ENCODE data around the gene RAD51B. TPM values are rescaled to one million over a fixed set of nuclear protein-coding genes. Genes with fewer than 3 reads are reported as not detected.
"Not testable (repeated sequence)": the region's sequence is repeated elsewhere in the genome, so short reads cannot be mapped to it uniquely, and the experiment has no call there.

Gene RAD51B
- total RNA-seq, 1 experiment from 2014 or later, result 28.9 TPM

GRCh38 chr14:68101715-68102301, 282.2 kb downstream of the RAD51B start:
- in situ Hi-C loops (cut with HindIII; ENCODE audit: low pct_unique_long_range_greater_than_20kb, low sequenced_read_pairs); DNase-seq (ENCODE audit: low read depth, low spot score): not testable (repeated sequence)

- in situ Hi-C loops (cut with HindIII; ENCODE audit: low pct_unique_long_range_greater_than_20kb, low sequenced_read_pairs), result no loop called here
- DNase-seq (ENCODE audit: low read depth, low spot score), result no peak
These were observed 284.3 kb downstream of the RAD51B start for GRCh38 chr14:68103853-68104252.

- no peak for DNase-seq (ENCODE audit: low read depth, low spot score)
- in situ Hi-C loops (cut with HindIII; ENCODE audit: low pct_unique_long_range_greater_than_20kb, low sequenced_read_pairs), result no loop called here
These were observed 284.9 kb downstream of the RAD51B start for GRCh38 chr14:68104518-68104917.

- no peak for DNase-seq (ENCODE audit: low read depth, low spot score)
- in situ Hi-C loops (cut with HindIII; ENCODE audit: low pct_unique_long_range_greater_than_20kb, low sequenced_read_pairs), result no loop called here
These were observed 286.2 kb downstream of the RAD51B start for GRCh38 chr14:68105816-68106215.

GRCh38 chr14:68106456-68106855, 286.9 kb downstream of the RAD51B start:
- DNase-seq (ENCODE audit: low read depth, low spot score), result no peak
- in situ Hi-C loops (cut with HindIII; ENCODE audit: low pct_unique_long_range_greater_than_20kb, low sequenced_read_pairs), result no loop called here

- in situ Hi-C loops (cut with HindIII; ENCODE audit: low pct_unique_long_range_greater_than_20kb, low sequenced_read_pairs), result no loop called here
- DNase-seq (ENCODE audit: low read depth, low spot score), result no peak
These were observed 287.3 kb downstream of the RAD51B start for GRCh38 chr14:68106905-68107304.

- DNase-seq (ENCODE audit: low read depth, low spot score), result no peak
- in situ Hi-C loops (cut with HindIII; ENCODE audit: low pct_unique_long_range_greater_than_20kb, low sequenced_read_pairs), result no loop called here
These were observed 289.7 kb downstream of the RAD51B start for GRCh38 chr14:68109132-68109900.

- in situ Hi-C loops (cut with HindIII; ENCODE audit: low pct_unique_long_range_greater_than_20kb, low sequenced_read_pairs), result no loop called here
- DNase-seq (ENCODE audit: low read depth, low spot score), result no peak
These were observed 291.7 kb downstream of the RAD51B start for GRCh38 chr14:68111097-68111852.

- DNase-seq (ENCODE audit: low read depth, low spot score), result no peak
- in situ Hi-C loops (cut with HindIII; ENCODE audit: low pct_unique_long_range_greater_than_20kb, low sequenced_read_pairs), result no loop called here
These were observed 292.3 kb downstream of the RAD51B start for GRCh38 chr14:68111853-68112270.

- in situ Hi-C loops (cut with HindIII; ENCODE audit: low pct_unique_long_range_greater_than_20kb, low sequenced_read_pairs), result no loop called here
- DNase-seq (ENCODE audit: low read depth, low spot score), result no peak
These were observed 292.9 kb downstream of the RAD51B start for GRCh38 chr14:68112442-68112841.

- peak; percentile 94 for DNase-seq (ENCODE audit: low read depth, low spot score)
- in situ Hi-C loops (cut with HindIII; ENCODE audit: low pct_unique_long_range_greater_than_20kb, low sequenced_read_pairs), result no loop called here
These were observed 293.9 kb downstream of the RAD51B start for GRCh38 chr14:68113343-68113930.

GRCh38 chr14:68115952-68116351, 296.4 kb downstream of the RAD51B start:
- in situ Hi-C loops (cut with HindIII; ENCODE audit: low pct_unique_long_range_greater_than_20kb, low sequenced_read_pairs); DNase-seq (ENCODE audit: low read depth, low spot score): not testable (repeated sequence)

- no peak for DNase-seq (ENCODE audit: low read depth, low spot score)
- in situ Hi-C loops (cut with HindIII; ENCODE audit: low pct_unique_long_range_greater_than_20kb, low sequenced_read_pairs), result no loop called here
These were observed 303.1 kb downstream of the RAD51B start for GRCh38 chr14:68122651-68123050.

- no peak for DNase-seq (ENCODE audit: low read depth, low spot score)
- in situ Hi-C loops (cut with HindIII; ENCODE audit: low pct_unique_long_range_greater_than_20kb, low sequenced_read_pairs), result no loop called here
These were observed 304.5 kb downstream of the RAD51B start for GRCh38 chr14:68124050-68124449.

GRCh38 chr14:68124979-68125731, 305.6 kb downstream of the RAD51B start:
- no peak for DNase-seq (ENCODE audit: low read depth, low spot score)
- in situ Hi-C loops (cut with HindIII; ENCODE audit: low pct_unique_long_range_greater_than_20kb, low sequenced_read_pairs), result no loop called here

GRCh38 chr14:68127166-68127565, 307.6 kb downstream of the RAD51B start:
- peak; percentile 41 for DNase-seq (ENCODE audit: low read depth, low spot score)
- in situ Hi-C loops (cut with HindIII; ENCODE audit: low pct_unique_long_range_greater_than_20kb, low sequenced_read_pairs), result no loop called here

- in situ Hi-C loops (cut with HindIII; ENCODE audit: low pct_unique_long_range_greater_than_20kb, low sequenced_read_pairs), result no loop called here
These were observed 312.3 kb downstream of the RAD51B start for GRCh38 chr14:68131907-68132306.

More at GRCh38 chr14:68131907-68132306, 312.3 kb downstream of the RAD51B start:
- no peak for DNase-seq (ENCODE audit: low read depth, low spot score)

All from SK-MEL-5 (cell line).